GM12892 (cell line): ENCODE data around the gene TMEM242.

Experiments
- POLR2A ChIP-seq: IDR thresholded peaks from 2 replicates; pipeline ENCODE4 v1.6.1; 2011; ENCODE audit warnings: low read depth, low read length, control low read depth
- TAF1 ChIP-seq: IDR thresholded peaks from 2 replicates; pipeline ENCODE4 v1.6.1; 2011; ENCODE audit warnings: low read depth, mild to moderate bottlenecking, control low read depth, low read length, borderline replicate concordance

- TF ChIP-seq TAF1 = no peak
- TF ChIP-seq POLR2A = no peak
Measured at GRCh38 chr6:157370755-157371154, 47.4 kb upstream of the TMEM242 start.
